HEK293T (cell line): Measurements from ENCODE around the gene UIMC1.

ENCODE experiments used
- ELF4 ChIP-seq: fragments of 450-650 bp; IDR thresholded peaks from 2 replicates; pipeline ENCODE4 v1.6.1; 2017; ENCODE audit warnings: antibody characterized with exemption
- HDGF ChIP-seq: fragments of 450-650 bp; IDR thresholded peaks from 2 replicates; pipeline ENCODE4 v1.6.1; 2017; ENCODE audit warnings: antibody characterized with exemption, borderline replicate concordance
- LEF1 ChIP-seq: fragments of 450-650 bp; IDR thresholded peaks from 2 replicates; pipeline ENCODE4 v1.6.1; 2017; ENCODE audit warnings: mild to moderate bottlenecking, borderline replicate concordance
- NFRKB ChIP-seq: fragments of 450-650 bp; IDR thresholded peaks from 2 replicates; pipeline ENCODE4 v1.6.1; 2016; ENCODE audit warnings: mild to moderate bottlenecking, moderate library complexity
- SUZ12 ChIP-seq: fragments of 450-650 bp; IDR thresholded peaks from 2 replicates; pipeline ENCODE4 v1.6.1; 2016; ENCODE audit warnings: mild to moderate bottlenecking
- TF ChIP-seq, protein P1 (sequence below): fragments of 450-650 bp; IDR thresholded peaks from 2 replicates; pipeline ENCODE4 v1.6.1; 2016

DNA sequence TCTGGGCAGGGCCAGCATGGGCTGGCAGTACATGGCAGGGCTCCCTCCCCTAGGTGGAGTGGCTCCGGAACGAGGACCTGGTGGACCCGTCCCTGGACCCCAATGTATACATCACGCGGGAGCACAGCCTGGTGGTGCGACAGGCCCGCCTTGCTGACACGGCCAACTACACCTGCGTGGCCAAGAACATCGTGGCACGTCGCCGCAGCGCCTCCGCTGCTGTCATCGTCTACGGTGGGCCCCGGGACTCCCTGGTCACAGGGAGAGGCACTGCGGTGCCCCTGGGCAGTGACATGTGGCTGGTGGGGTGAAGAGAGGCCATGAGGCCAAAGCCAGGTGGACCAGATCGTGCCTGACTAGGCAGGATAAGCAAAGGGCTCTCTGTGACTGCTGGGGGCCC, 137.8 kb downstream of the UIMC1 start:
- TF ChIP-seq ELF4 (no peak), LEF1 (no peak), HDGF (no peak), SUZ12 (no peak), NFRKB (no peak)
- TF ChIP-seq, protein P1, sequence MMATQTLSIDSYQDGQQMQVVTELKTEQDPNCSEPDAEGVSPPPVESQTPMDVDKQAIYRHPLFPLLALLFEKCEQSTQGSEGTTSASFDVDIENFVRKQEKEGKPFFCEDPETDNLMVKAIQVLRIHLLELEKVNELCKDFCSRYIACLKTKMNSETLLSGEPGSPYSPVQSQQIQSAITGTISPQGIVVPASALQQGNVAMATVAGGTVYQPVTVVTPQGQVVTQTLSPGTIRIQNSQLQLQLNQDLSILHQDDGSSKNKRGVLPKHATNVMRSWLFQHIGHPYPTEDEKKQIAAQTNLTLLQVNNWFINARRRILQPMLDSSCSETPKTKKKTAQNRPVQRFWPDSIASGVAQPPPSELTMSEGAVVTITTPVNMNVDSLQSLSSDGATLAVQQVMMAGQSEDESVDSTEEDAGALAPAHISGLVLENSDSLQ: no peak
